HG02763 (cell line): ENCODE measurements around the gene LDLRAD4.
A peak's percentile ranks its signal among the peaks of the same experiment; 100 is the strongest.

Experiments used
- ATAC-seq: cut with Tn5 transposase; IDR thresholded peaks from one replicate; pipeline ENCODE4 v1.9.1; 2021; ENCODE audit warnings: mild to moderate bottlenecking, moderate library complexity; ENCODE audit not compliant: unreplicated experiment

LDLRAD4 gene

GRCh38 chr18:13499803-13500202 is 281.2 kb downstream of the LDLRAD4 start:
- ATAC-seq = no peak

- ATAC-seq = no peak
These were observed 281.8 kb downstream of the LDLRAD4 start for GRCh38 chr18:13500227-13500865.

- ATAC-seq = no peak
These were observed 282.4 kb downstream of the LDLRAD4 start for GRCh38 chr18:13500869-13501542.

- ATAC-seq = no peak
These were observed 283.0 kb downstream of the LDLRAD4 start for GRCh38 chr18:13501543-13501887.

GRCh38 chr18:13501891-13502290 is 283.3 kb downstream of the LDLRAD4 start:
- ATAC-seq = peak; percentile 97

GRCh38 chr18:13502585-13502984 is 284.0 kb downstream of the LDLRAD4 start:
- no peak for ATAC-seq

GRCh38 chr18:13503836-13504235 is 285.3 kb downstream of the LDLRAD4 start:
- no peak for ATAC-seq

GRCh38 chr18:13505780-13506345 is 287.3 kb downstream of the LDLRAD4 start:
- ATAC-seq = no peak

GRCh38 chr18:13510594-13510993 is 292.0 kb downstream of the LDLRAD4 start:
- ATAC-seq = no peak

- ATAC-seq = no peak
These were observed 293.5 kb downstream of the LDLRAD4 start for GRCh38 chr18:13511961-13512577.

- ATAC-seq = no peak
These were observed 294.5 kb downstream of the LDLRAD4 start for GRCh38 chr18:13513021-13513420.

- ATAC-seq = no peak
These were observed 294.9 kb downstream of the LDLRAD4 start for GRCh38 chr18:13513481-13513880.

- ATAC-seq = no peak
These were observed 296.0 kb downstream of the LDLRAD4 start for GRCh38 chr18:13514558-13514957.

- ATAC-seq = no peak
These were observed 298.3 kb downstream of the LDLRAD4 start for GRCh38 chr18:13516855-13517254.

- no peak for ATAC-seq
These were observed 298.8 kb downstream of the LDLRAD4 start for GRCh38 chr18:13517369-13517768.

GRCh38 chr18:13518382-13518781 is 299.8 kb downstream of the LDLRAD4 start:
- ATAC-seq = no peak

GRCh38 chr18:13520306-13520705 is 301.7 kb downstream of the LDLRAD4 start:
- ATAC-seq = no peak

GRCh38 chr18:13520741-13521140 is 302.2 kb downstream of the LDLRAD4 start:
- no peak for ATAC-seq

- ATAC-seq = no peak
These were observed 302.9 kb downstream of the LDLRAD4 start for GRCh38 chr18:13521418-13521817.

- ATAC-seq = no peak
These were observed 303.7 kb downstream of the LDLRAD4 start for GRCh38 chr18:13522256-13522655.

- ATAC-seq = no peak
These were observed 304.5 kb downstream of the LDLRAD4 start for GRCh38 chr18:13522861-13523660.
